GM20000 (cell line): ENCODE data around the gene DCAF12.
"Not testable (repeated sequence)": the region's sequence is repeated elsewhere in the genome, so short reads cannot be mapped to it uniquely, and the experiment has no call there.

ENCODE experiments used
- DNase-seq: peaks from one replicate; pipeline ENCODE4 v3.0.0; 2012; ENCODE audit warnings: low spot score
- CTCF ChIP-seq: IDR thresholded peaks from 2 replicates; pipeline ENCODE4 v1.5.1; 2012; ENCODE audit warnings: mild to moderate bottlenecking, control low read depth; ENCODE audit errors: extremely low read depth, missing control alignments

The DCAF12 gene

GRCh38 chr9:34139477-34140146, 13.1 kb upstream of the DCAF12 start:
- DNase-seq = peak; percentile 27

GRCh38 chr9:34138644-34139043, 12.1 kb upstream of the DCAF12 start:
- DNase-seq = not testable (repeated sequence)

More at GRCh38 chr9:34139477-34140146, 13.1 kb upstream of the DCAF12 start:
- TF ChIP-seq CTCF = no peak

GRCh38 chr9:34134521-34134920, 8.0 kb upstream of the DCAF12 start:
- TF ChIP-seq CTCF = no peak
- no peak for DNase-seq

DNA sequence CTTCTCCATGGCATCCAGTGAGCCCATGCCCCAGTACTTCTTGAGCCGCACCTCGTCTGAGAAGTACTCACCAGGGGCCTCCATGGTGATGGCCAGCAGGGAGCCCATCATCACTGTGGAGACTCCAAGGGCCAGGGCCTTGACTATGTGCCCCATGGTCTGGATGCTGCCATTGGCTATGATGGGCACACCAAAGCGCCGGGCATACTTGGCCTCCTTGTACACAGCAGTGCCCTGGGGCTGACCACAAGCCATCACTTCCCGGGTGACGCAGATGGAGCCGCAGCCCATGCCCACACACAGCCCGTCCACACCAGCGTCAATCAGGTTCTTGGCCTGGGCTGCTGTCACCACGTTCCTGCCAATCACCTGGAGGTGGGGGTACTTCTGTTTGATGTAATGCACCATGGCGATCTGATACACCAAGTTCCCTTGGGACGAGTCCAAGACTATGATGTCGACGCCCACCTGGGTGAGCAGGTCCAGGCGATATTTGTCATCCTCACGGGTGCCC, 7.0 kb upstream of the DCAF12 start:
- DNase-seq = no peak
- no peak for TF ChIP-seq CTCF

GRCh38 chr9:34131571-34131970, 5.1 kb upstream of the DCAF12 start:
- DNase-seq = no peak
- no peak for TF ChIP-seq CTCF

GRCh38 chr9:34127035-34127948, 794 bp upstream of the DCAF12 start:
- DNase-seq = no peak

DNA sequence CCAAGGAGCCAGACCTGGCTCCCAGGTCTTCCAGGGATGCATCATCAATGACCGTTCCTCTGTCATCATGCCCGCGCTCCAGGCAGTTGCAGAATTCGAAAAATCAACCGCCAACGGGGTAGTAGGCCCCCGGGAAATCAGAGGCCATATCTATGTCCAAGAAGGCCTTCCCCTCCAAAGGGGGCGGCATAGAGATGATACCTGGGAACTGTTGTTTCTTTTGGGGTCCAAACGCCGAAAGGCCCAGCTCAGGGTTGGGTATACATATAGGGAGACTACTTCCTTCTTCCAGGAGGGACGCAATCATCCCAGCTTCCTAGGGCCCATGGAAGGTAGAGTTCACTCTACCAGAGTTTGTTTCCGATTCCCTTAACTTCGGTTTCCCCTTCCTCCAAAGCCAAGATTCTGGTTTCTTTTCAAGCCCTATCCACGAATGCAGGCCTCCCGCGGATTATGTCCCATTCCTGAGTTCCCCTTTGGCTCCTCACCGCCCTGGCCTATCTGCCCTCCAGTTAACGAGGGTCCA, 754 bp downstream of the DCAF12 start:
- TF ChIP-seq CTCF = no peak
- peak; percentile 29 for DNase-seq

More at GRCh38 chr9:34127035-34127948, 794 bp upstream of the DCAF12 start:
- TF ChIP-seq CTCF = no peak
